Endodermal cell (in vitro differentiated cells): ENCODE data around the gene MPDU1. TPM values are rescaled to one million over a fixed set of nuclear protein-coding genes. Genes with fewer than 3 reads are reported as not detected.

ENCODE experiments used
- DNase-seq: peaks from one replicate; pipeline ENCODE4 v3.0.0-alpha.2; 2017
- H3K27ac ChIP-seq: 2 replicates; pipeline ENCODE4 v1.5.1; 2013; ENCODE audit warnings: mild to moderate bottlenecking, low read depth, low read length, moderate library complexity
- H3K27me3 ChIP-seq: 2 replicates; pipeline ENCODE4 v1.6.1; 2013; ENCODE audit warnings: mild to moderate bottlenecking, low read length, moderate library complexity; ENCODE audit not compliant: insufficient read depth, control insufficient read depth, poor library complexity, severe bottlenecking
- H3K36me3 ChIP-seq: 2 replicates; pipeline ENCODE4 v1.7.0; 2013; ENCODE audit warnings: mild to moderate bottlenecking, low read length, moderate library complexity; ENCODE audit not compliant: control insufficient read depth, insufficient read depth
- H3K4me1 ChIP-seq: one replicate; pipeline ENCODE4 v1.7.0; 2013; ENCODE audit warnings: low read length; ENCODE audit not compliant: control insufficient read depth, insufficient read depth
- H3K4me3 ChIP-seq: 2 replicates; pipeline ENCODE4 v1.5.1; 2013; ENCODE audit warnings: mild to moderate bottlenecking, low read length, moderate library complexity
- H3K9ac ChIP-seq: 2 replicates; pipeline ENCODE4 v1.6.1; 2013; ENCODE audit warnings: mild to moderate bottlenecking, low read length, moderate library complexity; ENCODE audit not compliant: poor library complexity, severe bottlenecking; ENCODE audit errors: extremely low read depth
- H3K9me3 ChIP-seq: 2 replicates; pipeline ENCODE4 v1.6.1; 2013; ENCODE audit warnings: mild to moderate bottlenecking, low read length, moderate library complexity; ENCODE audit not compliant: control insufficient read depth
- H3K27ac Mint-ChIP-seq: 2 replicates; pipeline ENCODE4 v1.8.0; 2020; ENCODE audit warnings: mixed read lengths
- H3K27me3 Mint-ChIP-seq: 2 replicates; pipeline ENCODE4 v1.8.0; 2021; ENCODE audit warnings: mild to moderate bottlenecking, mixed read lengths; ENCODE audit not compliant: insufficient read depth
- H3K36me3 Mint-ChIP-seq: 2 replicates; pipeline ENCODE4 v1.8.0; 2020; ENCODE audit warnings: low read depth, mixed read lengths
- H3K4me1 Mint-ChIP-seq: 2 replicates; pipeline ENCODE4 v1.8.0; 2020; ENCODE audit warnings: mixed read lengths
- H3K4me3 Mint-ChIP-seq: 2 replicates; pipeline ENCODE4 v1.8.0; 2020; ENCODE audit warnings: mild to moderate bottlenecking, moderate library complexity, mixed read lengths
- H3K9me3 Mint-ChIP-seq: 2 replicates; pipeline ENCODE4 v1.8.0; 2020; ENCODE audit warnings: mild to moderate bottlenecking, mixed read lengths
- WGBS, 2 experiments: methylation state at CpG; one replicate each; pipeline versions ENCODE4 v1.1.5 to v1.1.7; 2013; ENCODE audit warnings: missing lambda C conversion rate in 2 of 2, mixed read lengths in 1 of 2; ENCODE audit not compliant: insufficient coverage in 1 of 2, insufficient read length in 1 of 2; 5-methylcytosine and 5-hydroxymethylcytosine counted together
- total RNA-seq, 2 donors: library from RNA; stranded (reverse); fragmentation: NEBNext Ultra II Directional in 1 of 2; extraction: Animal tissue kit (Norgen Biotek cat#: 25700) in 1 of 2; gene quantifications; 2 replicates in 1 of 2; 3 replicates in 1 of 2; pipeline ENCODE4 v1.2.1, GENCODE V29; 2021
- TF ChIP-seq, protein P1 (sequence below): fragments of 200-600 bp; sonication (generic); conservative IDR thresholded peaks from 2 replicates; pipeline ENCODE4 v1.5.0; 2021; ENCODE audit warnings: antibody characterized with exemption, mild to moderate bottlenecking

MPDU1 gene
- total RNA-seq, 2 donors from 2014 or later, result 47.4 to 56.6 TPM

GRCh38 chr17:7626307-7626706 lies 42.7 kb downstream of the MPDU1 start:
- no peaks in the 10 kb centered on the region for H3K9me3 Mint-ChIP-seq
- peaks cover 9% of the 10 kb centered on the region for H3K4me1 Mint-ChIP-seq
- peak overlapping the region; percentile 74 for H3K27ac Mint-ChIP-seq
- Histone ChIP-seq H3K4me1 (peaks cover 4% of the 10 kb centered on the region), H3K9ac (peak overlapping the region; percentile 97), H3K4me3 (peak overlapping the region; percentile 95), H3K36me3 (peaks cover 10% of the 10 kb centered on the region), H3K9me3 (no peaks in the 10 kb centered on the region), H3K27ac (no peak overlapping the region), H3K27me3 (no peaks in the 10 kb centered on the region)
- DNase-seq, result no peak
- H3K36me3 Mint-ChIP-seq, result peaks cover 8% of the 10 kb centered on the region
- no peaks in the 10 kb centered on the region for H3K27me3 Mint-ChIP-seq
- H3K4me3 Mint-ChIP-seq, result peak overlapping the region; percentile 86
- WGBS, 2 experiments, result 91 to 96% methylated on average over 4 to 7 of the region's 7 CpGs
- TF ChIP-seq, protein P1, sequence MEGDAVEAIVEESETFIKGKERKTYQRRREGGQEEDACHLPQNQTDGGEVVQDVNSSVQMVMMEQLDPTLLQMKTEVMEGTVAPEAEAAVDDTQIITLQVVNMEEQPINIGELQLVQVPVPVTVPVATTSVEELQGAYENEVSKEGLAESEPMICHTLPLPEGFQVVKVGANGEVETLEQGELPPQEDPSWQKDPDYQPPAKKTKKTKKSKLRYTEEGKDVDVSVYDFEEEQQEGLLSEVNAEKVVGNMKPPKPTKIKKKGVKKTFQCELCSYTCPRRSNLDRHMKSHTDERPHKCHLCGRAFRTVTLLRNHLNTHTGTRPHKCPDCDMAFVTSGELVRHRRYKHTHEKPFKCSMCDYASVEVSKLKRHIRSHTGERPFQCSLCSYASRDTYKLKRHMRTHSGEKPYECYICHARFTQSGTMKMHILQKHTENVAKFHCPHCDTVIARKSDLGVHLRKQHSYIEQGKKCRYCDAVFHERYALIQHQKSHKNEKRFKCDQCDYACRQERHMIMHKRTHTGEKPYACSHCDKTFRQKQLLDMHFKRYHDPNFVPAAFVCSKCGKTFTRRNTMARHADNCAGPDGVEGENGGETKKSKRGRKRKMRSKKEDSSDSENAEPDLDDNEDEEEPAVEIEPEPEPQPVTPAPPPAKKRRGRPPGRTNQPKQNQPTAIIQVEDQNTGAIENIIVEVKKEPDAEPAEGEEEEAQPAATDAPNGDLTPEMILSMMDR, result no peak

- Histone ChIP-seq H3K36me3 (peaks cover 10% of the 10 kb centered on the region), H3K9ac (peak overlapping the region; percentile 97), H3K4me1 (peaks cover 9% of the 10 kb centered on the region), H3K27me3 (no peaks in the 10 kb centered on the region), H3K9me3 (no peaks in the 10 kb centered on the region), H3K27ac (peak overlapping the region; percentile 96), H3K4me3 (peak overlapping the region; percentile 95)
- Mint-ChIP-seq H3K4me3 (peak overlapping the region; percentile 86), H3K27me3 (no peaks in the 10 kb centered on the region), H3K9me3 (no peaks in the 10 kb centered on the region), H3K36me3 (peaks cover 8% of the 10 kb centered on the region), H3K4me1 (peaks cover 9% of the 10 kb centered on the region), H3K27ac (peak overlapping the region; percentile 96)
- TF ChIP-seq, protein P1, result no peak
- WGBS, 2 experiments, result 0 to 19% methylated on average over 1 to 6 of the region's 6 CpGs
- no peak for DNase-seq
Measured at GRCh38 chr17:7626956-7627249, 43.3 kb downstream of the MPDU1 start.

GRCh38 chr17:7627250-7628121 lies 43.8 kb downstream of the MPDU1 start, which contains the start of gene SAT2:
Gene SAT2, minus strand, starts transcription at chr17:7627821. Its CDS starts 186 bp downstream, at chr17:7627635.
- no peaks in the 10 kb centered on the region for H3K9me3 Mint-ChIP-seq
- H3K27me3 Mint-ChIP-seq, result no peaks in the 10 kb centered on the region
- H3K9ac ChIP-seq, result peak within 1 kb of the TSS; percentile 97
- peaks cover 9% of the 10 kb centered on the region for H3K4me1 ChIP-seq
- H3K9me3 ChIP-seq, result no peaks in the 10 kb centered on the region
- peak within 1 kb of the TSS; percentile 86 for H3K4me3 Mint-ChIP-seq
- DNase-seq, result peak; percentile 100
- peaks cover 11% of the 10 kb centered on the region for H3K4me1 Mint-ChIP-seq
- H3K36me3 ChIP-seq, result peaks cover 10% of the 10 kb centered on the region
- peak within 1 kb of the TSS; percentile 96 for H3K27ac Mint-ChIP-seq
- TF ChIP-seq, protein P1, result no peak
- no peaks in the 10 kb centered on the region for H3K27me3 ChIP-seq
- H3K36me3 Mint-ChIP-seq, result peaks cover 8% of the 10 kb centered on the region
- H3K27ac ChIP-seq, result peak within 1 kb of the TSS; percentile 96
- 0 to 1% methylated on average over 27 to 54 of the region's 54 CpGs for WGBS, 2 experiments
- peak within 1 kb of the TSS; percentile 95 for H3K4me3 ChIP-seq
